HG03060 (cell line): ENCODE results near the gene BBS1.

Experiments
- ATAC-seq: cut with Tn5 transposase; IDR thresholded peaks from one replicate; pipeline ENCODE4 v1.9.1; 2021; ENCODE audit warnings: low read depth, moderate number of reproducible peaks; ENCODE audit not compliant: unreplicated experiment

BBS1 gene

GRCh38 chr11:66476841-66477251 is 33.6 kb upstream of the BBS1 start:
- no peak for ATAC-seq

- no peak for ATAC-seq
Measured at GRCh38 chr11:66477263-66478201, 32.9 kb upstream of the BBS1 start.

- no peak for ATAC-seq
Measured at GRCh38 chr11:66478729-66479393, 31.6 kb upstream of the BBS1 start.

GRCh38 chr11:66479394-66480116 is 30.9 kb upstream of the BBS1 start:
- no peak for ATAC-seq

- ATAC-seq = peak; percentile 81
Measured at GRCh38 chr11:66480117-66480938, 30.1 kb upstream of the BBS1 start, which contains the start of gene DPP3. TSS of gene DPP3 (plus strand) at chr11:66480434. CDS start at chr11:66482201, 1,767 bp downstream.

GRCh38 chr11:66484806-66485380 is 25.5 kb upstream of the BBS1 start:
- no peak for ATAC-seq

- no peak for ATAC-seq
Measured at GRCh38 chr11:66488957-66489356, 21.5 kb upstream of the BBS1 start.

- no peak for ATAC-seq
Measured at GRCh38 chr11:66489636-66490035, 20.8 kb upstream of the BBS1 start.

- no peak for ATAC-seq
Measured at GRCh38 chr11:66491315-66491935, 19.0 kb upstream of the BBS1 start.

GRCh38 chr11:66492161-66492865 is 18.1 kb upstream of the BBS1 start:
- ATAC-seq = no peak

GRCh38 chr11:66493130-66493529 is 17.3 kb upstream of the BBS1 start:
- ATAC-seq = no peak

- ATAC-seq = no peak
Measured at GRCh38 chr11:66494458-66494857, 16.0 kb upstream of the BBS1 start.

- no peak for ATAC-seq
Measured at GRCh38 chr11:66494935-66495334, 15.5 kb upstream of the BBS1 start.

GRCh38 chr11:66495401-66495854 is 15.0 kb upstream of the BBS1 start:
- ATAC-seq = no peak

- no peak for ATAC-seq
Measured at GRCh38 chr11:66497206-66497605, 13.2 kb upstream of the BBS1 start.

GRCh38 chr11:66498506-66498905 is 11.9 kb upstream of the BBS1 start:
- no peak for ATAC-seq

GRCh38 chr11:66505276-66505816 is 5.1 kb upstream of the BBS1 start:
- no peak for ATAC-seq

- no peak for ATAC-seq
Measured at GRCh38 chr11:66509131-66509561, 1.3 kb upstream of the BBS1 start.
